Measurements from ENCODE around the gene NELL2.
"Not testable (repeated sequence)": the region's sequence is repeated elsewhere in the genome, so short reads cannot be mapped to it uniquely, and the experiment has no call there.

The NELL2 gene

GRCh38 chr12:44875954-44876543, at the start of gene NELL2:
Gene NELL2 (minus strand): TSS chr12:44876315. CDS start chr12:44875869, 446 bp downstream.
- TF ChIP-seq, protein P1, sequence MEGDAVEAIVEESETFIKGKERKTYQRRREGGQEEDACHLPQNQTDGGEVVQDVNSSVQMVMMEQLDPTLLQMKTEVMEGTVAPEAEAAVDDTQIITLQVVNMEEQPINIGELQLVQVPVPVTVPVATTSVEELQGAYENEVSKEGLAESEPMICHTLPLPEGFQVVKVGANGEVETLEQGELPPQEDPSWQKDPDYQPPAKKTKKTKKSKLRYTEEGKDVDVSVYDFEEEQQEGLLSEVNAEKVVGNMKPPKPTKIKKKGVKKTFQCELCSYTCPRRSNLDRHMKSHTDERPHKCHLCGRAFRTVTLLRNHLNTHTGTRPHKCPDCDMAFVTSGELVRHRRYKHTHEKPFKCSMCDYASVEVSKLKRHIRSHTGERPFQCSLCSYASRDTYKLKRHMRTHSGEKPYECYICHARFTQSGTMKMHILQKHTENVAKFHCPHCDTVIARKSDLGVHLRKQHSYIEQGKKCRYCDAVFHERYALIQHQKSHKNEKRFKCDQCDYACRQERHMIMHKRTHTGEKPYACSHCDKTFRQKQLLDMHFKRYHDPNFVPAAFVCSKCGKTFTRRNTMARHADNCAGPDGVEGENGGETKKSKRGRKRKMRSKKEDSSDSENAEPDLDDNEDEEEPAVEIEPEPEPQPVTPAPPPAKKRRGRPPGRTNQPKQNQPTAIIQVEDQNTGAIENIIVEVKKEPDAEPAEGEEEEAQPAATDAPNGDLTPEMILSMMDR (IDR thresholded peaks at IDR 0.05; ENCODE audit: insufficient read depth, low read length, poor library complexity, severe bottlenecking) = no peak
- no peaks in the 10 kb centered on the region; the same call in none of the 2 replicates for H3K27me3 ChIP-seq (replicated peaks; ENCODE audit: control insufficient read depth, insufficient read depth, low read length)
- H3K36me3 ChIP-seq (ENCODE audit: control insufficient read depth, insufficient read depth, low read length) = no peaks in the 10 kb centered on the region
- peak; percentile 8 for DNase-seq (ENCODE audit: extremely low read depth, insufficient read length)
- peak within 1 kb of the TSS; percentile 49 for H3K4me3 ChIP-seq (replicated peaks; ENCODE audit: low read depth, low read length)

GRCh38 chr12:44921736-44922135, 45.6 kb upstream of the NELL2 start:
- Histone ChIP-seq H3K36me3 (ENCODE audit: control insufficient read depth, insufficient read depth, low read length) (no peaks in the 10 kb centered on the region), H3K27me3 (replicated peaks; ENCODE audit: control insufficient read depth, insufficient read depth, low read length) (no peaks in the 10 kb centered on the region), H3K4me3 (replicated peaks; ENCODE audit: low read depth, low read length) (no peak overlapping the region)
- TF ChIP-seq, protein P1 (IDR thresholded peaks at IDR 0.05; ENCODE audit: insufficient read depth, low read length, poor library complexity, severe bottlenecking) = no peak
- no peak for DNase-seq (ENCODE audit: extremely low read depth, insufficient read length)

DNA sequence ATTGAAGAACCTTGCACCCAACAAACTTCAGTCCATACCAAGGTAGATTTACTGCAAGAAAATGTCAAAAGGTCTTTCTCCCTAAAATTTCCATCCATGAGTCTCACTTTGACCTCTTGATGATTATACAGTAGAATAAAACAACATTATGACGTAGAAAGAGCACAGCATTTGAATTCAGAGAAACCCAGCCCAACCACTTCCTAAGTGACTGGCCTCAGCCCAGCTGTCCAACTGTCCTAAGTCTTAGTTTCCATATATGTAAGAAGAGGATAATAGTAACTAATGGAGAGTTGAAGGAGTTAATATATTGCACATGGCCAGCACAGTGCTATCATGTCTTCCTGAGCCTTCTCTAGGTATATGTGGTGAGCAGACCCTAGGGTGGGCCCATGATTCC, 41.0 kb upstream of the NELL2 start:
- Histone ChIP-seq H3K36me3 (ENCODE audit: control insufficient read depth, insufficient read depth, low read length) (no peaks in the 10 kb centered on the region), H3K27me3 (replicated peaks; ENCODE audit: control insufficient read depth, insufficient read depth, low read length) (no peaks in the 10 kb centered on the region), H3K4me3 (replicated peaks; ENCODE audit: low read depth, low read length) (no peak overlapping the region)
- TF ChIP-seq, protein P1 (IDR thresholded peaks at IDR 0.05; ENCODE audit: insufficient read depth, low read length, poor library complexity, severe bottlenecking) = no peak
- DNase-seq (ENCODE audit: extremely low read depth, insufficient read length) = no peak

GRCh38 chr12:44915958-44916357, 39.8 kb upstream of the NELL2 start:
- Histone ChIP-seq H3K36me3 (ENCODE audit: control insufficient read depth, insufficient read depth, low read length) (no peaks in the 10 kb centered on the region), H3K27me3 (replicated peaks; ENCODE audit: control insufficient read depth, insufficient read depth, low read length) (no peaks in the 10 kb centered on the region), H3K4me3 (replicated peaks; ENCODE audit: low read depth, low read length) (no peak overlapping the region)
- no peak for DNase-seq (ENCODE audit: extremely low read depth, insufficient read length)
- TF ChIP-seq, protein P1 (IDR thresholded peaks at IDR 0.05; ENCODE audit: insufficient read depth, low read length, poor library complexity, severe bottlenecking) = no peak

DNA sequence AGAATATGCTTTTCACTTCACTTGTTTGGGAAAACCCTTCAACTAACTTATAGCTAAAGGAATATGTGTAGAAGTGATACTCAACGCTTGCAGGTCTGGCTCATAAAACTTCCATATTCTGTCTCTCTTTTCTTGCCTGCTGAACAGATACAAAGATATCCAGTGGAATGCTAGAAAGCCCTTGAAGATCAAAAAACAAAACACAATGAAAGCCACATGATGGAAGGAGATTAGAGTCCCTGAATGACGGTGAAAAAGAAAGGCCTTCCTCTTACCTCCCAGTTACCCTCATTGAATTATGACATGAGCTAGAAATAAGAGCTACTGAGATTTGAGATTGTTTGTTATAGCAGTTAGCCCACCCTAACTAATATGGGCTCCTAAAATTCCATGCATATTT, 28.2 kb upstream of the NELL2 start:
- TF ChIP-seq, protein P1 (IDR thresholded peaks at IDR 0.05; ENCODE audit: insufficient read depth, low read length, poor library complexity, severe bottlenecking) = no peak
- DNase-seq (ENCODE audit: extremely low read depth, insufficient read length) = no peak
- Histone ChIP-seq H3K4me3 (replicated peaks; ENCODE audit: low read depth, low read length) (no peak overlapping the region), H3K27me3 (replicated peaks; ENCODE audit: control insufficient read depth, insufficient read depth, low read length) (no peaks in the 10 kb centered on the region), H3K36me3 (ENCODE audit: control insufficient read depth, insufficient read depth, low read length) (no peaks in the 10 kb centered on the region)

DNA sequence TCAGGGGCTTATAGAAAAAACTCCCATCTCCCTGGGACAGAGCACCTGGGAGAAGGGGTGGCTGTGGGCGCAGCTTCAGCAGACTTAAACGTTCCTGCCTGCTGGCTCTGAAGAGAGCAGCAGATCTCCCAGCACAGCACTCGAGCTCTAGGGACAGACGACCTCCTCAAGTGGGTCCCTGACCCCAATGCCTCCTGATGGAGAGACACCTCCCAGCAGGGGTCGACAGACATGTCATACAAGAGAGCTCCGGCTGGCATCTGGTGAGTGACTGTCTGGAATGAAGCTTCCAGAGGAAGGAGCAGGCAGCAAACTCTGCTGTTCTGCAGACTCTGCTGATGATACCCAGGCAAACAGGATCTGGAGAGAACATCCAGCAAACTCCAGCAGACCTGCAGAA, 22.0 kb upstream of the NELL2 start:
- H3K27me3 ChIP-seq (replicated peaks; ENCODE audit: control insufficient read depth, insufficient read depth, low read length); H3K4me3 ChIP-seq (replicated peaks; ENCODE audit: low read depth, low read length); DNase-seq (ENCODE audit: extremely low read depth, insufficient read length); H3K36me3 ChIP-seq (ENCODE audit: control insufficient read depth, insufficient read depth, low read length): not testable (repeated sequence)

All from GM06990 (cell line).